Nucleus accumbens (tissue), 56 donors: Measurements from ENCODE around the gene IFNGR1.
"Not testable (repeated sequence)": the region's sequence is repeated elsewhere in the genome, so short reads cannot be mapped to it uniquely, and the experiment has no call there.

Experiments used
- DNase-seq, 56 donors: peaks; one replicate each; lab custom pipeline; 2025; lab: John Stamatoyannopoulos, UW

The IFNGR1 gene

DNA sequence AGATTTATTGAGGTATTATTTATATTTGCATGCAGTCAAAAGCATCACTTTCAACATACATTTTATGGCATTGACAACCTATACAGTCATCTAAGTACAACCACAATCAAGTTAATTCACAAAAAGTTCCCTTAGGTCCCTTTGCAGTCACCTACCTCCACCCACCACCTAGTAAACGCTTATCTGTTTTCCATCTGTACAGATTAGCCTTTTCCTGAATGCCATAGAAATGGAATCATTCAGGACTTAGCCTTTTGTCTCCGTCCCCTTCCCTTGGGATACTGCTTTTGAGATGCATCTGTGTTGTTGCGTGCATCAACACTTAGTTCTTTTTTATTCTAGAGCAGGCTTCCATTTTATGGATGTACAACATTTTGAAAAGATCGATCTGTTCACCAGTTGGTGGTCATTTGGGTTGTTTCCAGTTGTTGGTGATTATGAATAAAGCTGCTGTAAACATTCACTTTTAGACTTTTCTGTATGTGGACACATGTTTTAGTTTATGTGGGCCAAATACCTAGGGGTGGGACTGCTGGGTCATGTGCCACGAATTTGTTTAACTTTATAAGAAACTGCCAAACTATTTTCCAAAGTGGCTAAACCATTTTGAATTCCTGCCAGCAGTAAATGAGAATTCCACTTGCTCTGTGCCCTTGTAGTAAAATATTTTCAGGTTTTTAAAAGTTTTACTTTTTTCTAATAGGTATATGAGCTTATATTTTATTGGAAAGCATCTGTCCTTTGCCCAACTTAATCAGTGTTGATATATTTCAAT is 17.6 kb upstream of the IFNGR1 start:
- no peak for DNase-seq

DNA sequence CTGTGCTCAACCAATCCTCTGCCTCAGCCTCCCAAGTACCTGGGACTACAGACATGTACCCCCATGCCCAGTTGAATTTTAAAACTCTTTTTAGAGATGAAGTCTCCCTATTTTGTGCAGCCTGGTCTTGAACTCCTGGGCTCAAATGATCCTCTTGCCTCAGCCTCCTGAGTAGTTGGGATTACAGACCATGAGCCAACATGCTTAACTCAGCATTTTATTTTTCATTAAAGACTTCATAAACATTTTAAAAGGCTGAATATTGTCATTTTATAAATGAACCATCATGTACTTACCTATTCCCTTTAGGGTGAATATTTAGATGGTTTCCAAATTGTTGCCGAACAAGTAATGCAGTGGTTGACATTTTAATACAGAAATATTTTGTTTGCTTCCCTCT is 16.5 kb upstream of the IFNGR1 start:
- no peak for DNase-seq

DNA sequence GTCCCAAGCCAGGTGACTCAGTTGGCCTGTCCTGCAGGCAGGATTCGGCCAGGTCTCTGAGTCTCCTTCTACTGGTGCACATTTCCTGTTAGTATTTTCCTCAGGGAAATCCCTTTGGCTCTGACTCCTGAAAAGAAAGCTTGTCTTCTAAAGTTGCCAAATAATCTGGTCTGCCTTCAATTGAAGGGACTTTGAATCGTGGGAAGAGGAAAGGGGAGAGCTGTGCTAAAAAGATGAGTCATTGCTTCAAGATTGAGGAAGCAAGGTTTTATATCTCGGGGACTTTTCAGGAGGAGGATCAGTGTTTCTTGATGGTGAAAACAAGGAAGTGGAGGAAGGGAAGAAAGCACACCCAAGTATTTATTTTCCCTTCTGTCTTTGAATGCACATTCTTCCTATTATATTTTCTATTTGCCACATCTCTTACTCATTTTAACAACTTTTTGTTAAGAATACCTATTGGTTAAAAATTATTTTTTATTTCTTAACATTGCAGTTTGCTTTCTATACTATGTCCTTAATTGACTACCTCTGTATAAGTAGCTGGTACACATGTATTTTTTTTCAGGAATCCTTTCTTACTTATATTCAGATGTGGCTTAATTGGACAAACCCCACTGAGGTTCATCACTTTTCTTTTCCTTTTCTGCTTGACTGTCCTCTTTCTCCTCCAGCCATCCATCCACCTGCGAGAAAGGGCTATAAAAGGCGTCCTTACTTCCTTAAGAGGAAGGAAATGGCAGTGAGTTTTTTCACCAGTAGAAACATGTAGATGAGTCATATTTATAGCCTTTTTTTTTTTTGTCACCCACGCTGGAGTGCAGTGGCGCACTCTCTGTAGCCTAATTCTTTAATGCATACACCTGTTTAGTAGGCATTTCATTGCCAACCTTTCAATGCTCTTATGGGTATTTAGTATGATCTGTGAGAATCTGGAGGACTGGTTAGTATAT is 15.0 kb upstream of the IFNGR1 start:
- DNase-seq = no peak

DNA sequence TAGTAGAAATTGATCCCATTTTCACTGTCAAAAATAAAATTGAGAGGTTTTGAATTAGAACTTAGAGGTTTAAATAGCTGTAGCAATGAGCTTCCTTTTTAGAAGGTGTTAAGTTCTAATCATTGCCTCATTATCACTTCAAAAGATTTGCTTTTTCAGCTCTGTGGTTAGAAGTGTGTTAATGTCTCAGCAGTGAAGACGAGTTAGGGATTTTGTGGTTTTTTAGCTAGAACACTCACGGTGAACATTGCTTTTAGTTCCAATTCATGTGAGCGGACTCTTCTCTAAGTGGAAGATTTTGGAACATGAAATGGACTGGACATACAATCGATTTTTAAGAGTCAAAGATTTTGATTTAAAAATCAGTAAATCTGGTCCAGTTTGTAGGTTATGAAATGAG is 12.7 kb upstream of the IFNGR1 start:
- DNase-seq = no peak

DNA sequence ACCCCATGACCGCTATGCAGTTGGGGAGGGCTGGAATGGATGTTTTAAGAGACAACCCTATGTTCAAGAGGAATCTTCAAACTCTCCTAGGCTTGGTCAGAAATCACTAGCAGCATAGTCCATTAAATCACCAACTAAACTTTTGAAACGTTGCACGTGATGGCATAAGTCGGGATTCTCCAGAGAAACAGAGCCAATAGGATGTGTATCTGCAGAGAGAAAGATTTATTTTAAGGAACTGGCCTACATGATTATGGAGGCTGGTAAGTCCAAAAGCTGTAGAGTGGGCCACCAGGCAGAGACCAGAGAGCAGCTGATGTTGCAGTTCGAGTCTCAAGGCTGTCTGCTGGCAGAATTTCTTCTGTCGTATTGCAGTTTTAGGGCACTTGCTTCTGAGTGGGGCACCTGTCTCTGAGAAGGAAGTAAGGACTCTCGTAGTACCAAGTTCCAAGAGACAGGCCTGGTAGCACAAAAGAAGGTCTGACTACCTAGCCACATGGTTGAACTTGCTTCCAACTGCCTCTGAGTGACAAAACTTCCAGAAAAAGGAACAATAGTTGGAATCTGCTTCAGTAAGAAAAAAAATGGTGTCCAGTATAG is 11.9 kb upstream of the IFNGR1 start:
- no peak for DNase-seq

DNA sequence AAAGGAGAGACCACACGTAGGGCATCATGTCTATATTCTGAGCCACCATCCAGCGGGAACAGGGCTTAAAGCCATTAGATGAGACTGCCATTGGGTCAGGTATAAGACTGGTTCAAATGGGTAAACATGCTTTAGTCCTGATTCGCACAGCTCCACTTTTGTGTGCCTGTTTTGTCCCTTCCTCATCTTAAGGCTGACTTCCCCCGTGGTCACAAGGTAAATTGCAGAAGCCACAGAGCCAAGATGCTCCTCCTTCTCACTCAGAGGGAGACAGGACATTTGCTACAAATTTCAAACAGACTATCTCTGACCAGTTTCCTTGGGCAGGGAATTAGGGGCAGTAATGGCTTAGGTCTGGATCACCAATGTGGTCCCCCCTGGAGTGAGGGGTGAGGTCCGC is 11.4 kb upstream of the IFNGR1 start:
- DNase-seq = peak in 2 of 56 donors; percentile 14 to 20

DNA sequence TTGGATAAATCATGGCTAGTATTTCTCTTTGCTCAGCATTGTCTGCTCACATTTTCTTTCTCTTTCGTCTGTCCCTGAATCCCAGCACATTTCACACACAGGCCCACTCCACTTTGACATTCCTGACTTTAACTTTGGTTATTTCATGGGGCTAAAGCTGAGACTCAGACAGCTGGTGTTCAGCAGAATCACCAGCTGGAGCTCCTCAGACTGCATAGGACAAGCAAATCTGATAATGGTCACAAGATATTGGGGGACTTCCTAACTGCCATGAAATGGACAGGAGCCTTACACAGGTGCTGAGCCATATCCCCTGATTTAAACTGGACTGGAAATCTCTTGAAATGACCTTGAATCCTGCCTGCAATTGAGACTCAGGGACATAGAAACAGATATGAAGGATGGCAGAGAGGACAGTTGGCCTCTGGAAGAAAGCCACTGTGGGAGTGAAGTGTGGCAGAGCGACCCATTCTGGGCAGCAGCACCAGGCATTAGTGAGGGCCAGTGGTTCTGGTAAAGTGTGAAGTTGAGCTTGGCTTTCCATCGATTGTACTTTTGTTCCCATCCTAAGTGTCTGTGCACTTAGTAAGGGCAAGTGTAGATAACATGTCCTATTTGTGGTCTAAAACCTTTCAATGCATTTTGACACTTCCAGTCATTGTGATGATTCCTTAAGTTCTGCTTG is 10.0 kb upstream of the IFNGR1 start:
- DNase-seq = no peak

DNA sequence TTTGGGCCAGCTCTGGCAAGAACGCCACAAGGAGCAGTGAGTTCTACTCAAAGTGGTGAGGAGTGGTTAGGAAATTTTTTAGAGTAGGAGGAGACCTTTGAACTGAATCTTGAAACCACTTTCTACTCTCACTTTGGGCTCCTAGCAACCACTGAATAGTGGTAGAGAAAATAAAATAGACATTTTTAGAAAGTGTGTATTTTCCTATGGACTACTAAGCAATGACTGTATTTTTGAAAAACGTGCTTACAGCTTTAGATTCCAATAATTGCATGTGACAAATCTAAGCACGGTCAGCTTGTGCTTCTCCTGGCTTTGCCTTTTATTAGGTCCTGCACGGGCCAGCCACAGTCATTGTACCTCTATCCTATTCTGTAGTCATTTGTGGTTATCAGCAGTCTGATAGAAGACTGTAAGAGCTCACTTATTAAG is 8.7 kb upstream of the IFNGR1 start:
- no peak for DNase-seq

DNA sequence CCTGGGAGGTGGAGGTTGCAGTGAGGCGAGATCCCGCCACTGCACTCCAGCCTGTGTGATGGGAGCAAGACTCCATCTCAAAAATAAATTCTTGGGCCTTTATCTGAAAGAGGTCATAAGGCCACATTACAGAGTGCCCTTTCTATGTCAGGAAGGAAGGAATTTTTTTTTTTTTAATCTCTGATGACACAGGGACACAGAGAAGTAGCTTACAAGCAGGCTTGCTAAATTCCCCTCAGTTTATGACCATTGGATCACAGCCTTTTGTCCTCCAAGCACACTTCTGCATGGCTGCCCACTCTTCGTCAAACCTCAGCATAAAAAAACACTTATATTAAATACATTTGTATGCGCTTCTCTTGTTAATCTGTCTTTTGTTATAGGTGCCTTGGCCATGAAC is 7.5 kb upstream of the IFNGR1 start:
- no peak for DNase-seq

DNA sequence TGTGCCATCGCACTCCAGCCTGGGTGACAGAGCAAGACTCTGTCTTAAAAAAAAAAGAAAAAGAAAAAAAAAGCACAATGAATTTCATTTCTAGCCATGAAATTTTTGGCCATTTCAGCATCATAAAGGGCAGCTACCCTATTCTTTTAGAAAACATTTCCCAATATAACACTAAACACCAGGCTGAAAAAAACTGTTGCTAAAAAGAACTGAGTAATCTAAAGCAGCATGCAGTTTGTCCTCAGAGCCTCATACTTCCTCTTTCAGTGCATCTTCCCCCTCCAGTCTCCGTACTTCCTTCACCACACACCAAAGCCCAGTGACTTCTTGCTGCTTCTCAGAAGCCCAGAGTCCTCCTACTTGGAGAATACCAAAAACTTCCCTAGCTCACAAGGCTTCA is 5.6 kb upstream of the IFNGR1 start:
- DNase-seq = peak in 1 of 56 donors; percentile 16

DNA sequence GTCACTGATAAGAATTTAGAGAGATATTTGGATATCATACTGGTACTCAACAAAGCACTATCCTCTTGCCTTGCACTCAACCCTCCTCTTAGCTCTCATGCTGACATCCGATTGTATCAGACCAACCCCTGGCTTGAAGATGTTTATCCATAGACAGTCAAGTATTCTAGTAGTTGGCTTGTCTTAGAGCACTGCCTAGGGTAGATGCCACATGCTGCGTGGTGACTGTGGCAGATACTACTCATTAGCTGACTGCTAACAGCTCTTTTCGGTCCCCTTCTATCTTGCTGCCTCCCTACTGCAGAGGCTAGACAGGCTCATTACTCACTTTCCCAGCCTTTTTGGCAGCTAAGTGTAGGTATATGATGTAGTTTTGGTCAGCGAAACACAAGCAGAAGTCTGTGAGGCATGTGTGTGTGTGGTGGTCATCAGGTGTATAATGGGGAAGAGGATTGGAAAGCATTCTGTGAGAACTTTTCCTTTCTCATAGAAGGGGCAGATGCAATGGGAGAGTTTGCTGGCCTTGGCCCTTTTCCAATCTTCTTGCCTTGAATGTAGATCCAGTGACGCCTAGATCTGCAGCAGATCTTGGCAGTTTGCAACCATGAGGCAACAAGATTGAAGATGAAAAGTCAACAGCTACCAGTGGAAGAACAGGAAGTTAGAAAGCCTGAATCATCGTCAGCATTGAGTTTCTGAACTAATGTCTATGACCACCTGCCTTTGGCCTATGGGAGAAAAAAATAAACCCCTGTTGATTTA is 4.4 kb upstream of the IFNGR1 start:
- DNase-seq = no peak

DNA sequence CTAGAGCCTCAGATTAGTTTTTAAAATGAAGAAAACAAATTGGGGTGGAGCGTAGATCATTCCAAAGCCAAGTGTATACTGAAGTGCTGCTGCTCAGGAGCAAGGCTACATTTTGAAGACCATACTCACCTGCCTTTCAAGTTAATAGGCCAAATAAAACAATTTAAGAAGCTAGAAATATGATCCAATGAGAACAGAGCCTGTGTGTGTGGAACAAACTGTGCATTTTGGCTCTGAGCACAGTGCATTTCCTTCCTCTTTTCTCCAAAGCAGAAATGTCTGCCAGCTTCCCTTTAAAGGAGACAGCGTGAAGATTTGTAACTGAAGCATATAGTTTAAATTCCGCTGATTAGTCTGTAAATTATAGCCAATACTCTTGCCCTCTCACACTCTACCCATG is 3.2 kb upstream of the IFNGR1 start:
- no peak for DNase-seq

DNA sequence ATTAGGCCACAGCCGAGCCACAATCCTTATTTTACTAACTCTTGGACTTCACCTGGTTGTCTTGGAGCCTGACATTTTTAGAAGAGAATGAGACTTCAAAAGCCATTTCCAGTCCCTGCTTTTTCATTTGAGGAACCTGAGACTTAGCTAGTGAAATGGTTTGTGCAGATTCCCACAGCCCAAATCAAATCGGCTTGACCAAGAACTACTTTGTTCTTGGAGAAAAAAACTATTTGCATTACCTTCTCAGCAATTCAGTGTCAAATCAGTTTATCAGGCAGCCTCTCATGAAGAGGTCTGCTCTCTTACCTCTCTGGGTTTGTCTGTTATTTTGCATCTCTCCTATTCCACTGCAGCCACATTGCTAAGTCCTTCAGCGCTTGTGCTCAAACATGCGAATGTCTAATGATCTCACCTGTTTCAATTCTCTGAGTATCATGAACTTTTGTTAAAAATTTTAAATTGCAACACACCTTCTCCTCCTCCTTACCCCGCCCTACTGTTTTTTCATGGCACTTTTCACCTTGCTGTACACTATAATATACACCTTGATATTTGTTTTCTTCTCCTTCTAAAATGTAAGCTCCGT is 573 bp upstream of the IFNGR1 start:
- DNase-seq = no peak

DNA sequence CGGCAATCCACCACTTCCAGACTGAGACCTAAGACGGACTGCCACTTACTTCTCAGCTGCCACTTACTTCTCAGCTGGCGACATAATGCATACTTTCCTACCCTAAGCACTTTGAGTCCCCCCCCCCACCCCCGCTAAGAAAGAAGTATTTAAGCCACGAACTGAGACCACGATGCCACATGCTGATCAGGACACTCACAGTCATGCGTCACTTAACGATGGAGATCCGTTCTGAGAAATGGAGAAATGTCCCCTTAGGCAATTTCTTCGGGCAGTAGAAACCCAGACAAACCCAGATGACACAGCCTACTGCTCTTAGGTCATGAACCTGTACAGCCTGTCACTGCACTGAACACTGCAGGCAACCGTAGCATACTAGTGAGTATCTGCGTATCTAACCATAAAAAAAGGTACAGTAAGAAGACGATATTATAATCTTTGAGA is 690 bp downstream of the IFNGR1 start:
- peak in 7 of 56 donors; percentile 6 to 76 (median 46) for DNase-seq

DNA sequence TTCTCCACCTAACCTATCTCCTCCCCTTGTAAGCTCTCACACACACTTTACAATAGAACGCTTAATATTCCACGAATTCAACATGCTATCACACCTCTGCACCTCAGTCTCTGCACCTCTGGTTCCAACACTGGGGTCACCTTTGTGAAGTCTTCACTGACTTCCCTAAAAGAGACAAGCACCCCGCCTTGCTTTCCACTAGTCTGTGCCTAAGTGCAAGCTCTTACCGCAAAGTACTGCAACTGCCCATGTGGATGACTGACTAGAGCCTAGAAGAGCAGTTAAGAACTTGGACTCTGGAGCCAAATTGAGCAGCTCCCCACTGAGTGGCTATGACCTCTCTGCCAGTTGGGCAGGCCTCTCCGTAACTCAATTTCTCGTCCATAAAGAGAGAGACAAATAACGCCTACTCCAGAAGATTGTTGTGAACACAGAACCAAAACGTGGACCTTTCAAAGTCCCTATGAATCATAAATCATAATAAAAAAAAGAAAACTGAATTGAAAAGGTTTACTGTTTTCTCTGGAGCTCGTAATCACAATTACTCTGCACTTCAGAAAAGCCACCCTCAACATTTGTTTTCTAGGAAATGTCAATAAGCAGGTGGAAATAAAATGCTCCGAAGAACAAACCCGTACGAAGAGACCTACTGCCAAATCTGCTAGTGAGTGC is 1.2 kb downstream of the IFNGR1 start:
- peak in 3 of 56 donors; percentile 8 to 19 (median 15) for DNase-seq

DNA sequence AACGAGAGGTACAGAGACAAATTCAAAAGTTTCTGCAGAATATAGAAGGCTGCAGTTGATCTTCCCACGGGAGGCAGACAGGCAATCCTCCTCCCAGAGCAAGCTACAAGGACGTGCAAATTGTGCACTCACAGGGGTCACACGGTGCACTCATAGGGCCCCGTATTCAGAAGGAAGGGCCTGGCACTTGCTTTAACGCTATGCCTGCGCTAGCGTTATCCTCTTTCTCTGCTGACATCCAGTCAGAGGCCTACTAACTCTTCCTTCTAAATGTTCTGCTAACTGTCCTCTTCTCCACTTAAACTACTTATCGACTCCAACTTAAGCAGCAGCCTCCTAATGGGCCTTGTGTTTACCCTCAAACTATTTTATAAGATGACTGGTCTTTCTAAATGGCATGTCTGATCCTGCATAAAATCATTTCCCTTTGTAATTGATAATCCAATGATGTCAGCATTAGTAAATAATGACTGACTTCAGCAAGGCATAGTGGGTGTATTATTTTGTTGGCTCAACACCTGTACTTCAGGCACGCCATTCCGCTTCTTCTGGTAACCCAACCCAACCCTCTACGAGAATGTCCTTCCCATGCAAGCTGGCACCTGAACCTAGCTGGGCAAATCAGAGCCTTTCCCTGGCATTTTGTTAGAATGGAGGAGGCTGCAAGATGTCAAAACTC is 2.2 kb downstream of the IFNGR1 start:
- DNase-seq = no peak

DNA sequence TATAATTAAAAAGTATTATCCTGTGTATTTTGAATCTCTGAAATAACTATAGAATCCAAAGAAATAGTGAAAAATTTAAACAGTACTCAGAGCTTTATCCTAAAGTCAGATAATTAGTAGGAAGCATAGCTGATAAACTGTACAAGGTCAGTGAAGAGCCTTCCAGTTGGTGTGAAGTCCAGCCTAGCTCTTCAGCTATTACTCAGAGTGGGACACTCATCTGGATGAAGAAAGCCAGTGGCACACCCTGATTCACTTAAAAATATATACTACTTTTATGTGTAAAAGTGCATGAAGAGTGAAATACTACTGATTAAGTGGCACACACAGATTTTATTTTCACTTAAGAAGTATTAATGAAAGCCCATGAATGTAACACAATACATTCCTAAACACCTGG is 3.1 kb downstream of the IFNGR1 start:
- no peak for DNase-seq

DNA sequence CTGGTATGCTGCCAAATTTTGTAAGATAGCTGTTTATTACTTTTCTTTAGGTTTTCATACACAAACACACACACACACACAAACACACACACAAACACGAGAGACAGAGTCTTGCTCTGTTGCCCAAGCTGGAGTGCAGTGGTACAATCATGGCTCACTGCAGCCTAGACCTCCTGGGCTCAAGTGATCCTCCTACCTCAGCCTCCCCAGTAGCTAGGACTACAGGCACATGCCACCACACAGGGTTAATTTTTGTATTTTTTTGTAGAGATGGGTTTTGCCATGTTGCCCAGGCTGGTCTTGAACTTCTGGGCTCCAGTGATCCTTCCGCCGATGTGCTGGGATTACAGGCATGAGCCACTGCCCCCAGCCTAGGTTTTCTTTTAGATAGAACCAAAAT is 3.6 kb downstream of the IFNGR1 start:
- DNase-seq = not testable (repeated sequence)
